B cell (primary cell): ENCODE measurements around the gene ASCL2. TPM values are rescaled to one million over a fixed set of nuclear protein-coding genes. Genes with fewer than 3 reads are reported as not detected.

Source experiments
- ATAC-seq: fragments of 200-7000 bp; cut with Tn5 transposase; one replicate; pipeline ENCODE4 v1.10.0; 2021; ENCODE audit warnings: low read depth, mild to moderate bottlenecking, moderate number of reproducible peaks, moderate library complexity
- CTCF ChIA-PET: fragments of 350-600 bp; sonication (Branson Sonifier 250); formaldehyde crosslinking; loops from one replicate; lab custom pipeline; 2021; ENCODE audit warnings: antibody characterized with exemption, inconsistent platforms; lab: Charles Lee
- POLR2A ChIA-PET: fragments of 350-600 bp; sonication (Branson Sonifier 250); formaldehyde crosslinking; loops from one replicate; lab custom pipeline; 2021; ENCODE audit warnings: antibody characterized with exemption; lab: Charles Lee
- DNase-seq: peaks from one replicate; pipeline ENCODE4 v3.0.0; 2013
- H2AFZ ChIP-seq: 2 replicates; pipeline ENCODE4 v1.6.1; 2012; ENCODE audit warnings: mild to moderate bottlenecking, low read depth, low read length; ENCODE audit not compliant: insufficient read depth, poor library complexity, severe bottlenecking
- H3K27ac ChIP-seq, 2 donors: 1 replicate in 1 of 2; 2 replicates in 1 of 2; pipeline ENCODE4 v1.5.1; 2012 to 2013; ENCODE audit warnings: low read length in 2 of 2, mild to moderate bottlenecking in 2 of 2, moderate library complexity in 1 of 2
- H3K27me3 ChIP-seq, 4 experiments: fragments of 200-600 bp in 1 of 4; sonication (generic) in 1 of 4; replicated peaks in 1 of 4; 1 replicate in 2 of 4; 2 replicates in 2 of 4; pipeline versions ENCODE4 v1.6.1 to v1.7.0; 2013 to 2016; ENCODE audit warnings: low read length in 3 of 4, mild to moderate bottlenecking in 2 of 4, mixed read lengths in 1 of 4, moderate library complexity in 1 of 4; ENCODE audit not compliant: insufficient read depth in 4 of 4, control insufficient read depth in 3 of 4; ENCODE audit errors: control extremely low read depth in 1 of 4
- H3K36me3 ChIP-seq, 2 experiments: replicated peaks in 1 of 2; 1 replicate in 1 of 2; 2 replicates in 1 of 2; pipeline versions ENCODE4 v1.6.1 to v1.7.1; 2013; ENCODE audit warnings: low read length in 1 of 2; ENCODE audit not compliant: insufficient read depth in 2 of 2, control insufficient read depth in 1 of 2; ENCODE audit errors: control extremely low read depth in 1 of 2, extremely low read depth in 1 of 2
- H3K4me1 ChIP-seq, 2 donors: fragments of 200-600 bp in 1 of 2; sonication (generic) in 1 of 2; 1 replicate in 1 of 2; 2 replicates in 1 of 2; pipeline versions ENCODE4 v1.5.1 to v1.6.1; 2013 to 2017; ENCODE audit warnings: low read length in 2 of 2; ENCODE audit not compliant: control insufficient read depth in 2 of 2, insufficient read depth in 2 of 2
- H3K4me2 ChIP-seq: replicated peaks from 2 replicates; pipeline ENCODE3; 2012; ENCODE audit warnings: mild to moderate bottlenecking, low read depth, low read length; ENCODE audit not compliant: poor library complexity, severe bottlenecking
- H3K4me3 ChIP-seq, 5 experiments: fragments of 200-600 bp in 1 of 5; sonication (generic) in 1 of 5; 1 replicate in 3 of 5; 2 replicates in 2 of 5; pipeline versions ENCODE4 v1.5.1 to v1.7.0; 2011 to 2016; ENCODE audit warnings: low read length in 4 of 5, mild to moderate bottlenecking in 4 of 5, low read depth in 2 of 5, control low read depth in 1 of 5, moderate library complexity in 1 of 5; ENCODE audit not compliant: insufficient read depth in 1 of 5; ENCODE audit errors: control extremely low read depth in 1 of 5, extremely low read depth in 1 of 5
- H3K79me2 ChIP-seq: fragments of 200-600 bp; sonication (generic); one replicate; pipeline ENCODE4 v1.6.0; 2016; ENCODE audit warnings: low read length; ENCODE audit not compliant: control insufficient read depth, insufficient read depth
- H3K9ac ChIP-seq: fragments of 200-600 bp; sonication (generic); 2 replicates; pipeline ENCODE4 v1.6.1; 2017; ENCODE audit warnings: mild to moderate bottlenecking, low read length, moderate library complexity
- H3K9me3 ChIP-seq, 3 donors: one replicate each; pipeline versions ENCODE4 v1.6.1 to v1.7.1; 2013; ENCODE audit warnings: low read length in 2 of 3; ENCODE audit not compliant: control insufficient read depth in 2 of 3, insufficient read depth in 1 of 3; ENCODE audit errors: control extremely low read depth in 1 of 3
- H4K20me1 ChIP-seq: 2 replicates; pipeline ENCODE4 v1.6.0; 2012; ENCODE audit warnings: mild to moderate bottlenecking, low read length; ENCODE audit not compliant: insufficient read depth, control insufficient read depth, poor library complexity, severe bottlenecking
- H3K27ac Mint-ChIP-seq: one replicate; pipeline ENCODE4 v1.8.0; 2021; ENCODE audit warnings: mixed read lengths
- H3K27me3 Mint-ChIP-seq: one replicate; pipeline ENCODE4 v1.8.0; 2021; ENCODE audit warnings: mixed read lengths
- H3K4me1 Mint-ChIP-seq: one replicate; pipeline ENCODE4 v1.8.0; 2021; ENCODE audit warnings: mixed read lengths
- H3K4me3 Mint-ChIP-seq: one replicate; pipeline ENCODE4 v1.8.0; 2021; ENCODE audit warnings: mixed read lengths
- H3K9me3 Mint-ChIP-seq: one replicate; pipeline ENCODE4 v1.8.0; 2022; ENCODE audit warnings: mixed read lengths; ENCODE audit not compliant: insufficient read depth
- EZH2 ChIP-seq: IDR thresholded peaks from 2 replicates; pipeline ENCODE4 v1.6.1; 2012; ENCODE audit warnings: borderline replicate concordance, low read depth, mild to moderate bottlenecking, moderate library complexity, low read length; ENCODE audit not compliant: insufficient read depth, poor library complexity, severe bottlenecking
- WGBS: methylation state at CpG from one replicate; pipeline ENCODE4 v1.1.5; 2013; ENCODE audit warnings: missing lambda C conversion rate; ENCODE audit not compliant: insufficient coverage; 5-methylcytosine and 5-hydroxymethylcytosine counted together
- intact Hi-C: fragments of 100-400 bp; cut with micrococcal nuclease; formaldehyde crosslinking; loops from one replicate; pipeline ENCODE4 v1.10.0; 2022
- polyA plus RNA-seq: library from polyadenylated mRNA; depleted of rRNA; stranded (reverse); fragments of >200 nt; gene quantifications from 2 replicates; pipeline ENCODE4 v1.2.3, GENCODE V29; 2012
- total RNA-seq, 2 donors: library from RNA; stranded (reverse); fragments of 120-200 nt in 1 of 2; gene quantifications; 1 replicate in 1 of 2; 2 replicates in 1 of 2; pipeline versions ENCODE4 v1.2.3 to v1.2.4, GENCODE V29; 2013 to 2022
- TF ChIP-seq, protein P1 (sequence below): fragments of 200-600 bp; IDR thresholded peaks from one replicate; pipeline ENCODE4 v1.8.0; 2022; ENCODE audit warnings: antibody characterized with exemption, mild to moderate bottlenecking

Gene ASCL2
- total and polyA plus RNA-seq, 2 donors (not counting 1 experiment from before 2014, with no cell fraction given): 2.1 to 2.2 TPM

- peaks cover 25% of the 10 kb centered on the region for H3K4me1 Mint-ChIP-seq
- ATAC-seq: no peak
- POLR2A ChIA-PET: interaction anchor here (0.6 kb wide), 1 partner anchor 14 kb away, joined by 4 read pairs; no protein-coding TSS in a partner anchor
Observed at GRCh38 chr11:2293984-2294925, 23.9 kb upstream of the ASCL2 start.

More at GRCh38 chr11:2293984-2294925, 23.9 kb upstream of the ASCL2 start:
- Histone ChIP-seq H3K9ac (no peak overlapping the region), H3K27me3 (no peaks in the 10 kb centered on the region), H3K27ac (no peak overlapping the region), H2AFZ (no peak overlapping the region), H3K4me2 (no peak overlapping the region), H4K20me1 (no peaks in the 10 kb centered on the region), H3K36me3 (peaks cover 3 to 7% of the 10 kb centered on the region in 2 experiments), H3K4me1 (peaks cover 8 to 12% of the 10 kb centered on the region in 2 donors), H3K9me3 (no peaks in the 10 kb centered on the region), H3K4me3 (no peak overlapping the region), H3K79me2 (no peaks in the 10 kb centered on the region)
- intact Hi-C loops: no loop called here
- TF ChIP-seq, protein P1, sequence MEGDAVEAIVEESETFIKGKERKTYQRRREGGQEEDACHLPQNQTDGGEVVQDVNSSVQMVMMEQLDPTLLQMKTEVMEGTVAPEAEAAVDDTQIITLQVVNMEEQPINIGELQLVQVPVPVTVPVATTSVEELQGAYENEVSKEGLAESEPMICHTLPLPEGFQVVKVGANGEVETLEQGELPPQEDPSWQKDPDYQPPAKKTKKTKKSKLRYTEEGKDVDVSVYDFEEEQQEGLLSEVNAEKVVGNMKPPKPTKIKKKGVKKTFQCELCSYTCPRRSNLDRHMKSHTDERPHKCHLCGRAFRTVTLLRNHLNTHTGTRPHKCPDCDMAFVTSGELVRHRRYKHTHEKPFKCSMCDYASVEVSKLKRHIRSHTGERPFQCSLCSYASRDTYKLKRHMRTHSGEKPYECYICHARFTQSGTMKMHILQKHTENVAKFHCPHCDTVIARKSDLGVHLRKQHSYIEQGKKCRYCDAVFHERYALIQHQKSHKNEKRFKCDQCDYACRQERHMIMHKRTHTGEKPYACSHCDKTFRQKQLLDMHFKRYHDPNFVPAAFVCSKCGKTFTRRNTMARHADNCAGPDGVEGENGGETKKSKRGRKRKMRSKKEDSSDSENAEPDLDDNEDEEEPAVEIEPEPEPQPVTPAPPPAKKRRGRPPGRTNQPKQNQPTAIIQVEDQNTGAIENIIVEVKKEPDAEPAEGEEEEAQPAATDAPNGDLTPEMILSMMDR: no peak
- TF ChIP-seq EZH2: no peak
- CTCF ChIA-PET: interaction anchor here (0.8 to 1.5 kb wide), 4 partner anchors 11 to 237 kb away, joined by 3 to 6 read pairs (median 4); no protein-coding TSS in a partner anchor
- peaks cover 8% of the 10 kb centered on the region for H3K27me3 Mint-ChIP-seq
- no peak overlapping the region for H3K27ac Mint-ChIP-seq
- no peaks in the 10 kb centered on the region for H3K9me3 Mint-ChIP-seq
- no peak overlapping the region for H3K4me3 Mint-ChIP-seq
- no peak for DNase-seq
- 73% methylated on average over 25 of the region's 27 CpGs for whole genome bisulfite sequencing
